GM18907 (cell line): ENCODE measurements around the gene AGBL1.

Source experiments
- ATAC-seq: cut with Tn5 transposase; IDR thresholded peaks from one replicate; pipeline ENCODE4 v1.9.1; 2021; ENCODE audit warnings: mild to moderate bottlenecking, moderate library complexity; ENCODE audit not compliant: unreplicated experiment

AGBL1 gene

DNA sequence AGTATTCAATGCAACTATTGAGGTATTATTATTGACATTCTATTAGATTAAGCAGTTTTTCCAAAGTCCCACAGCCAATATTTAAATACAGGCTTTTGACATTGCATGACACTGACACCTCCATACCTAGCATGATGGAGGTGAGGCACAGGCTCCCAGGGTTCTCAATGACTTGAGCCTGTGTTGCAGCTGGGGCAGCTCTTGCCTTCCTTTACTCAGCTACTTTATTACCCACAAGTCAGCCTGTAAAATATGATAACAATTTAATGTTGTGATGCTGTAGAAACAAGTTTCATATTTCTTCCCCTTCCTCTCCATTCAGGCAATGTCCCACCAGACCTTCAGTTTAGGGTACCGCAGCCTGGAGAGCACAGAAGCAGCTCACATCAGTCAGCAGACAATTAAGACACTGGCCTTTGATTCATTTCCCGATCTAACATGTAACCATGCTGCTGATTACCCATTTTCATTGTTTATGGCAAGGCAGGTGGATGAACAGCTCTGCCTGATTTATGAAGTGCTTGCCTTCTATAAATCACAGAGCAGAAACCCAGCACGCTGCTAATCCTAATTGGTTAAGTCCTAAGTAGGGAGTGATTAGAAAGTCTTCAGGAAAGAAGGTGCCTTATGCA, 826.1 kb downstream of the AGBL1 start:
- no peak for ATAC-seq

DNA sequence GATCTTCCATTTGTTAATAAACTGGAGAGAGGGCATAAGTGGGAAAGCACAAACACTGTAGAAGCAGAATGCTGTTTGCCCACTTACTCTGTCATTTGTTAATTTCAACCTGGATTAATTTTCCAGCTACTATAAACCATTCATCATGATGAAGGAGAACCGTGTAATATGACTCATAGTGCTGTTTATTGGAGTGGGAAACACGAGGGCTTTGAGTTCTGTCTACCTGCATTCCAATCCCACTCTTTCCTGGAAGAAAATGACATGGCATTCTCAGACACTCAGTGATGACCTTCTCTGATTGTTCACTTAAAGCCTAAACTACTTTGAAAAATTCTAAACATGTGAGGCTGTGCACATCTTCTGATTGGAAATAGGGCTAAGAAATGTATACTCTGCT, 826.7 kb downstream of the AGBL1 start:
- no peak for ATAC-seq

DNA sequence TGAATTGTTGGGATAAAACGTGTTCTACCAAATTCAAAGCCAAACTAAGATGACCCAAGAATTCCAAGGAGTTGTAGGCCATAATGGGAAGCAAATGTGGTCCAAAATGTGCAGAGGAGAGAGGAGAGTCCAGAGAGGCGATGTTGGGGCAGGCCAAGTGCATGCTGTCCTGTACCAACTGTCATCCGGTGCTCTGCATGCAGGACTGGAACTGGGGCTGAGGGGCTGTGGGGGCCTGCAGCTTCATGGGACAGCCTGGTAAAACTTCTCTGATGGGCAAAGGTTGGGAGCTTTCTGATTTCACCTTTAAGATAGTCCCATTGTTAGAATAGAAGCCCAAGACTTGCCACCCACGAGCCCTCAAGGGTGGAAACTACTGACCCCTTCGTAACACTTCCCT, 831.4 kb downstream of the AGBL1 start:
- ATAC-seq: no peak

DNA sequence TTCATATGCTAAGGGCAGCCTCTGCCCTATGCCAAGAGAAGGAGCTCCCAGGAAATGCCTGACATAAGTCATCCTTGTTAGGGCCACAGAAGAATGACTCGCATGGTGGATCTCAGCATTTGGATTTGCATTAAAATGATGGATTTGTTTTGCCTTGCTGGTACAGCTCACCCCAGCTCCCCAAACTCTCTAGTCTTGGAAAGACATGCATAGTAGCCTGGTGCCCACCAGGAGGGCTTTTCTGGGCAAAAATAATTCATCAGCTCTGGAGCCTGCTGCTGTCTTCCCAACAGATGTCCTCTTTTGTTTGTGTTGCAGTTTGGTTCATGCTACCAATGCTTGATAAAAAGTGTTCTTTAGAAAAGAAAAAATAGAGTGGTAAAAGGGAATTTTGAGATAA, 833.0 kb downstream of the AGBL1 start:
- no peak for ATAC-seq

DNA sequence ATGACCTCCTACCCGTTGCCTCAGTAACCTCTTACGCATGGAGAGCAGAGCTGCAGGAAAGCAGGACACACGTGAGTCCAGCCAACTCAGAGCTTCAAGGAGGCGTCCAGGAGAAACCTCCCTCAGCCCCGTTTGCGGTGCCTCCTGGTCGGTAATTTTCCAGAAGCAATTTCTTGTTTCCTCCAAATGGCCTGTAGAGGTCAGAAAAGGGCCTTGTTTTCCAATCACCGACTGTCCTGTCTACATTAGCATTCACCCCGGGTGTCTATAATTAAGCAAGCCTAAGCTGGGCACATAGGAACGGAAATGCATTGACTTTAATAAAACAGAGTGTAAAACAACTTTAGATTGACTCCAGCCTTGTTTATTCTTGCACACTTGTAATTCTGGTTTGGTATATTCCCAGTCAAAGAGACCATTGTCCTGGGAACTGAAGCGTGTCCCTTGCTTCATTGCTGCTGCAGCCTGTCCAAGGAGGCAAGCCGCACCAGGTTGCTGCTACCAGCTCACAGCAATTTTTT, 836.2 kb downstream of the AGBL1 start:
- ATAC-seq: no peak

DNA sequence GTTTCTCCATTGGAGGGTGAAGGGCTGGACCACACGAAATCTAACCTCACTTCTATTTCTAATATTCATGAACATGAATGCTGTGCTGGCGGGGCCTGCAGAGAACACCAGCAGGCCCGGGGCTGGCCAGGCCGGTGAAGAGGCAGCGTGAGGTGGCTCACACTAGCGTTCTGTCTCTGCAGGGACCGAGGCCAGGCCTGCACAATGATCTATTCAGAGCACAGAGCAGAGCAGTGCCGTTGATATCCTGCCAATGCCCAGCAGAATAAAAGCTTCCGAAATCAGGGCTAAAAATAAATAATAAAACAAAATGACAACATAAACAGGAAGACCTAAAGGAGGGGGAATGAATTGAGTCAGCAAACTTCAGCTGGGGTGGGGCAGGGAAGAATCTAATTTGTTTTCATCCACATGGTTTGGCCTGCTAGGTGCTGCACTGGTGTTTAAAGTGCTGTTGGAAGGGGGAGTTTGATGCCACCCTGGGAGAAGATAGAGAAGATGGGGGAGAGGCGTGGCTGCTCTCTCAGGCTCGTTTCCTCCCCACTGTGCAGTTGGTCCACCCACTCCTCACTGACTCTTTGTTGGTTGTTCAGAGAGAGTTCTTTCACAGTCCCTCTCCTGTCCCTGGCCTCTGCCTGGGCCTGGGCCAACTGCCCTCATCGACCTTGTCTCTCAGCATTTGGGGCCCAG, 837.1 kb downstream of the AGBL1 start:
- no peak for ATAC-seq

DNA sequence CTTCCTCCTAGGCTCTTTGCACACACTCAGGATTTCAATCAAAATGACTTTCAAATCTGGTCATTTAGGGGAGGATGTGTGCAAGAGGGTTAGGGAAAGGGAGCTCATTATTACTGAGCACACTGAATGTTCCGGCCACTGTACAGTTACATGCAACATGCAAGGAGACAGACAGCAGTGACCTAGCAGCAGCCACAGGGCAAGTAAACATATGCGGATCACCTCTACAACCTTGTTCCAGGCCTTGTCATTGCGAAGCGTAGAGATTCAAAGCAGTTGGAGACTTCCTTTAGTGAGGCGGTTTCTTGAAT, 837.6 kb downstream of the AGBL1 start:
- ATAC-seq: no peak

DNA sequence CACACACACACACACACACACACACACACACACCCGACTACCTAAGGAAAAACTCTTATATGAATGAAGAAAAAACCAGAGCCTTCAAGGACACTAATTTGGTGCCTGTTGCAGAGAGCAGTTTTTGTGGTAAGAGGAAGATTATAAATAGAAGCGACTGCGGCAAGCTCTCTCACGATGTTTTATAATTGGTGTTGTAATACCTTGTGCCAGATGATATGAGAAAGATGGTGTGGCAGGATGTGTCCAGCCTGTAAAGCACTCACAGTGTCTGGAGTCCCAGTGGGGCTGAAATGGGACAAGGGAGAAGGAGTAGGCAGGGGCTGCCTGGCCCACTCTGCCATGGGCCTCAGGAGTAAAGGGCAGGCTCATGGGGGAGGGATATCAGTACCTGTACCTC, 839.9 kb downstream of the AGBL1 start:
- no peak for ATAC-seq

DNA sequence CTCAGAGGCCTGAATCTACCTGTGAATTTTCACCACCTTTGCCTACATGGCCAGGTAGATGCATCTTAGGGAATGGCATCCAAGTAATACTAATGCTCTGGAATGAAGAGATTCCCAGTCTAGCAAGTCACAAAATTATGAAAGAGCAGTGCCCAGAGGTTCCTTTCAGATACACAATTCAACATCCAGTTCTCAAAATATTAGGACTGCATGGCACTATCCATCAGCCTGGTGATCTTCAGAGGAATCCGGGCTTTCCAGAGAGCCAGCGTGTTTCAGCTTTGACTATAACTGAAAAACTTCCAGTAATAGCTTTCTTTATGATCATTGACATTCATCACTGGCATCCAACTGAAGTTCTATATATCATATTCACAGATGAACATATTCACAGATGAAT, 849.8 kb downstream of the AGBL1 start:
- no peak for ATAC-seq

DNA sequence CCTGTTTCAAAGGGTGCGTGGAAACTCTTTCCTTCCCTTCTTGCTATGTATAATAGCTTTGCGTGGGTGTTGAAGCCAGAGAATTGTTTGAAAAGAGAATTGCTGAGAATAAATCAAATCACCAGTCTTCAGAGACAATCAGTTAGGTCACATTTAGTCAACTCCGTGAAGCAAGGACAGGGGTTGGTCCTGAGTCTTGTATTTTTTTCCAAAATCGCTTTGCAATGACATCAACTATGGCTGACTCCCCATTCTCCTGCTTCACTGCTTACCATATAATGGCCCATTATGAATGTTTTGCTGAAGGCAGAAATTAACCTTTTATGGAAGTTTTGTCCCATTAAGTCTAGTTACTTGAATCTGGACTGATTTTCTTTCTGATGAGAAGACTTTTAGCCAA, 852.8 kb downstream of the AGBL1 start:
- ATAC-seq: no peak

DNA sequence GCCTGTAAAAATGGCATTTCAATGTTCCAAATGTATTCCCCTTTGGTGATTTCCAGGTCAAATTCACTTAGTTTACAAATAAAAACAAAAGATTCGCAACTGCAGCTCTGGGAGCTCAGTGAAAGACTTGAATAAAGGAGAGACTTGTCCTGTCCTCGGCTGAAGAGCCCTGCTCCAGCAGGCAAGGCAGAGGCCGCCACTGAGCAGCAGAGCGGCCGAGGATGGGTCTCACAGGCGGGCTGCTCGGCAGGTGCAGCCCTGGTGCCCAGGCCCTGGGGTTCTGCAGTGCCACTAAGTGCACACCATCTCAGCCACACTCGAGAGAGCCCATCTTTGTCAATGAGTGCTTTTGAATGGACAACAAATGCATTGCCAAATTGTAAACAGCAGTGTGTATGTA, 856.2 kb downstream of the AGBL1 start:
- ATAC-seq: no peak

DNA sequence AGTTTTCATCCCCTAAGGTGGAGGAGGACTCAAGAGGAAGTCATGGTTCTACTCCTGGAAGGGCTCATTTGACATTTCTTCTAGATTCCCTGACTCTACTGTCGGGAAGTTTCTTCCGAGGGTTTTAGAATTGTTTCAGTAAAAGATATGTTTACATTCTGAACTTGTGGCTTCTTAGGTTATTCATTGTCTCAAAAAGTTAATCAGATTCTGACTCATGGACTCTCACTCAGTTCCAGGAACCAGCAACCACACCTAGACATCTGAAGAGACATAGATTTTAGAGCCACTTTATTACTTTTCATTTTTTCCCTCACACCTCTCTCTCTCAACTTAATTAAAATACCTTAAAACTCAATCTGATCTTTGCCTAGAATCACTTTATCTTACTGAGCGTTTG, 862.6 kb downstream of the AGBL1 start:
- ATAC-seq: no peak

DNA sequence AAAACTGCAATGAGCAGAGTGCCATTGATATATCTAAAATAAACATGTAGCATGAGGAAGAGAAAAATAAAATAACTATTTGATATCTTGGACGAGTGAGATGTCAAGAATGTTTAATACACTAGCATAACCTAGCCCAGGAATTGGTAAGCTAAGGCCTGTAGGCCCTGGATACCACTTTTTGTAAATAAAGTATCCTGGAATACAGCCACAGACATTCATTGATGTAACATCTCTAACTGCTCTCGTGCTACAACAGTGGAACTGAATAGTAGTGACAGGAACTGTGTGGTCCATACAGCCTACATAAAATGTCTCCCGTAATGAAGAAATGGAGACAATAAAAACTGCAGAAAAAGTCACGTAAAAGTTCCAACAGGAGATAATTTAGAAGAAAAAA, 869.0 kb downstream of the AGBL1 start:
- ATAC-seq: no peak

DNA sequence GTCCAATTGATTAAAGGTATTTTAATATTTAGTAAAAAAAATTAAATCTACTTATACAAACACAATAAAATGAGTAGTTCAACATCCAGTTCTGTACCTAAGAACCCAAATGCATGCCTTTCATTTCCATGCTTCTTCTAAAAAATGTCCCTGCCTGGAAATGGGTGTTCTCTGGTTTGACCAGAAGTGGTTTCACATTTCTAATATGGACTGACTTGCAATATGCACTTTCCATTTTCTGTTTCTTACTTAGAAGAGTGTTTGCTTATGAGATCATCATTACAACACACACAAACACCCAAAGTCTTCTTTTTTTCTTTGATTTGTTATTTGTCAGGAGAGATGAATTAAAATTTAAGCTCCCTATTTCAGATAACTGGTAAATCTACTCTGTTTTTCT, 879.6 kb downstream of the AGBL1 start:
- no peak for ATAC-seq

DNA sequence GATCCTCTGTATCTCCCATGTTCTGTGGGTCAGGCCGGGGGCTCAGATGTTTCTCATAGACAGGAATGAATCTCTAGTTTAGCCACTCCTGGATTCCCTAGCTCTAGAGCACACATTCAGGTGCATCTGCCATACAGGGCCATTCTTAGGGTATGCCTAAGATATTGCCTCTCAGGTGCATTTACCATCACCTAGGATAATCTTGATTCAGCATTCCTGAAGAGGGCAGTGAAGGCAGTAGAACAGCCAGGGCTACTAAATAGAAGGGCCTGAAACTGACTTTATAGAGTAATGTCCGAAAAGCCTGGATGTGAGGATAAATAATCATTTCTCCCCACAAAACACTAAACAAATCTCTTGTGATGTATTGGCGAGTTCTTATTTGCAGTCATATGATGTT, 882.0 kb downstream of the AGBL1 start:
- ATAC-seq: no peak

DNA sequence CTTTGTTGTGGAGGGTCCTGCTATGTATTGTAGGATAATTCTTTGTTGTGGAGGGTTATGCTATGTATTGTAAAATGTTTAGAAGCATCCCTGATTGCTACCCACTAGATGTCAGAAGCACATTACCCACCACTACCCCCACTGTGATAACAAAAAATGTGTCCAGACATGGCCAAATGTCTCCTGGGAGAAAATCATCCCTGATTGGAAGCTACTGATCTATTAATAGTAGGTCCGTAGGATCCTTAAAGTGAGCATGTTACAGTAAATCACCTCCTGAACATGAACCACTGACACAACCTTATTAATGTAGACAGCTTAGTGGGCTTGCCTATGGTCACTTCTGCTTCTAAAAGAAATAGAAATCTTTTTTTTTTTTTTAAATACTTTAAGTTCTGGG, 884.6 kb downstream of the AGBL1 start:
- ATAC-seq: no peak

DNA sequence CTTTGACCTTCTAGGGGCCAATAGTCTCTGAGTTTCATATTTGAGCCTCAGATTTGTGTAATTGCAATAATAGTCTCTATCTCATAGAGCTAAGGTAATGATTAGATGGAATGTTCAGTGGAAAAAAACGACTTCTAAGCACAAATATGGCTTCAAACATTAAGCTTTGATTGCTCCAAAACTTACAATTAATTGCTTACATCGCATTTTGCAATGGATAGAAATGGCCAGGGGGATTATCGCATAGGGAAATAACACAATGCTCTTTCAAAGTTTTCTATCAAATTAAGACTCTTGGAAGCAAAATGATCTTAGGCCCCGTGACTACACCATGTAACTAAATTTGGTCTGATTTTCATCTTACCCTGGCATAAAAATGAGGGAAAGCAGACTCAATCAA, 888.6 kb downstream of the AGBL1 start:
- no peak for ATAC-seq

DNA sequence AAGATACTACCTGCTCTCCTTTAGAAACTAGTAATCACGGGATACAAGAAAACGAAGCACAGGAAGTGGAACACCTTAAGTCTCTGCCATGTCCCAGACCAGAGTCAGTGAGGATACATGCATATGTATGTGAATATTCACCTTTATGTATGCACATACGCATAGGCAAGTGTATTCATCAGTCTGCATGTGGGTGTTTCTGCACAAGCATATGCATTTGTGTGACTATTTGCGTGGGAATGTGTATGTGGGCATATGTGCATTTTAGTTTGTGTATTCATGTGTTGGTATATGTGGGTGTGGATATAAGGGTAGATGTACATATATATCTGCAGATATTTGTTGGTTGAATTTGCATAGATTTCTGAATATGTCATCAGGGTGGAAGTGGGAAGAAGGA, 889.7 kb downstream of the AGBL1 start:
- ATAC-seq: no peak

DNA sequence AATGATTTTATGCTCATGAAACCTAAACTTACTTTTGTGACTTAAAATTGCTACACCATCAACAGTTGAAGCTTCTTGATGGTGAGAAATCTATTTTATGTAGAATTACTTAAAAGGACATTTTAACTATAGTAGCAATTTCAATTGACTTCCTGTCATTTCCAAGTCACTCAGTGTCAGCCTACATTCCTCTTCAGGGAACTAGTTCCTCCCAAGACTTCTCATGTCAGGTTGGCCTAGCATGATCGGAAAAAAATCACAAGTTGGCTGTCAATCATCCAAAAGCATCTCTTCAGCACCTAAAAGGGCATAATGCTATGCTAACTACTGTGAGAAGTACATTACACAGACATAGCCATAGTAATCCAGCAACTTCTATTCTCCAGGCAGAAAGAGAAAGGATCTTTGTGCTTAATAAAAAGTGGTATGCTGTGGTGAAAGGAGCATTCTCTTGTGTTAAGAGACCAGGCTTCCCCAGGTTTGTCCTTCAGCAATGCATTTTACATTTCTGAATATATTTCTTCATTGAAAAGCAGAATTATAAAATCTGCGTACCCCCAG, 893.7 kb downstream of the AGBL1 start:
- ATAC-seq: no peak

DNA sequence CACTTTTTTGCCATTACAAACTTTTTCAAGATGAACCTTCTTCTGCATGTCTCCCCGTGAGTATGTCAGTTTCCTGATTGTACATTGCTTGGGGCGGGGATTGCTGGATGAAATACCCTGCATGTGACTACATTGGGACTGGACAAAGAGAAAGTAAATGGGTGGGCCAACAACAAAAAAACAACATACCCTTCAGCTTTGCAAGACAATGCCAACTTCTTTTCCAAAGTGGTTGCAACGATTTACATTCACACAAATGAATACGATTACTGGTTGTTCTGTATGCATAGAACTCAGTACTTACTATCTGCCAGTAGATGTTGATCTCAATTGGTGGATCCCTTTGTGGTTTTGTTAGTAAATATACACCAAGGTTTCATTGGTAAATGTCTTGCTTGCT, 908.4 kb downstream of the AGBL1 start:
- ATAC-seq: no peak

DNA sequence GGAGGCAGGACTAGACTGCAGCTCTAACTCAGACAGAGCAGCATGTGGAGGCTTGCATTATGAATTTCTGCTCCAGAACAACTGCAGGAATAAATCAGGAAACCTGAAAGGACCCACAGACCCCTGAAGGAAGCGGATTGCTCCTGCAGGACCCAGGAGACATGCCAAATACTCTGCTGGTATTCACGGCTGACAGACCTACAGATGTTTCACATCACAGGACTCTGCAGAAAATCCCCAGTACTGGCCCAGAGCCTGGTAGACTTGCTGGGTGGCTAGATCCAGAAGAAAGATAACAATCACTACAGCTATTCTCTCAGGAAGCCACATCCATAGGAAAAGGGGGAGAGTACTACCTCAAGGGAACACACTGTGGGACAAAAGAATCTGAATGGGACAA, 942.1 kb downstream of the AGBL1 start:
- ATAC-seq: no peak

DNA sequence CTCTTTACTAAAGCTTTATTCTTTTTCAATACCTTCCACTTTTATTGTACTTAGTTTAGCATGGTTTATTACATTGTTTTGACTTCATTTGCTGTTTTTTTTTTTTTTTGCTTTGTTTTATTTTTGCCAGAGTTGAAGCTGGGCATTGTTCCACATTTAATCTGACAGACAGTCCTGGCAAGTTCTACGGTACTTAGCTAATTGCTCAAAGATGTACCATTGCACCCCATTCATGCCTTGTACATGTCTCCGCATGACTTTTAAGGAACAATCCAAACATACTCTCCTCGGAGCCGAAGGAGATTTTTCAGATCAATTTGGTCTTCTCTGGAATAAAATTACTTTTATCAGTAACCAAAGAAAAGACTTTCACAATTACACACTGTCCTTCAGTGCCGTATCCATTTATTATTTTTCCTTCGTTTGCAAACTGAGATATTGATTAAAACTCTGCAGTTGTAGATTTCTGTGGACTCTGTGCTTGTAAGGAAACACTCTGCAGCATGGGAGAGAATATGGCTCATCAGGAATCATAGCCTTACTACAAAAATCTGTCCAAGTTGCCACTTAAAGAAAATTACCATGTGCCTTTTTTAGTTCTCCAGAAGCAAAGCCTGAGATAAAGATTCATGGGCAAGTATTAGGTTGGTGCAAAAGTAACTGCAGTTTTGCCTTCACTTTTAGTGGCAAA, 952.0 kb downstream of the AGBL1 start:
- no peak for ATAC-seq
